SK-N-SH (cell line): ENCODE results near the gene SDK1. TPM values are rescaled to one million over a fixed set of nuclear protein-coding genes. Genes with fewer than 3 reads are reported as not detected.

ENCODE experiments used
- CTCF ChIA-PET: fragments of 300-600, 350-600 bp; formaldehyde crosslinking; extraction: SDS; loops from one replicate; lab custom pipeline; 2021; lab: Yijun Ruan, JAX
- POLR2A ChIA-PET: fragments of 350-600 bp; sonication (Branson Sonifier 250); formaldehyde crosslinking; extraction: SDS; loops from one replicate; lab custom pipeline; 2020; ENCODE audit warnings: antibody characterized with exemption, inconsistent platforms; lab: Yijun Ruan, JAX
- DNase-seq: peaks from one replicate; pipeline ENCODE4 v3.0.0; 2012
- H2AFZ ChIP-seq: fragments of 200-600 bp; sonication (generic); 2 replicates; pipeline ENCODE4 v1.8.1; 2016; ENCODE audit warnings: antibody characterized with exemption, mild to moderate bottlenecking, low read depth
- H3F3A ChIP-seq: fragments of 200-600 bp; sonication (generic); replicated peaks from 2 replicates; pipeline ENCODE3; 2016; ENCODE audit warnings: antibody characterized with exemption, mild to moderate bottlenecking; ENCODE audit not compliant: insufficient read depth
- H3K27ac ChIP-seq, 2 experiments: fragments of 200-500 bp in 1 of 2; fragments of 200-600 bp in 1 of 2; sonication (Bioruptor generic) in 1 of 2; sonication (generic), shearing (Covaris generic) in 1 of 2; 2 replicates each; pipeline versions ENCODE4 v1.5.1 to v1.6.1; 2014 to 2016; ENCODE audit warnings: low read depth in 2 of 2, inconsistent platforms in 1 of 2, low read length in 1 of 2, mild to moderate bottlenecking in 1 of 2, mixed read lengths in 1 of 2
- H3K27me3 ChIP-seq: fragments of 200-600 bp; sonication (generic), shearing (Covaris generic); 2 replicates; pipeline ENCODE4 v1.6.1; 2016; ENCODE audit warnings: mixed run types; ENCODE audit not compliant: insufficient read depth
- H3K36me3 ChIP-seq, 2 experiments: fragments of 200-500 bp in 1 of 2; fragments of 200-600 bp in 1 of 2; sonication (Bioruptor generic) in 1 of 2; sonication (generic) in 1 of 2; replicated peaks in 1 of 2; 2 replicates each; pipeline versions ENCODE3 to v1.5.1; 2014 to 2016; ENCODE audit warnings: low read length in 1 of 2, mild to moderate bottlenecking in 1 of 2; ENCODE audit not compliant: insufficient read depth in 2 of 2, control insufficient read depth in 1 of 2
- H3K4me1 ChIP-seq, 2 experiments: fragments of 200-500 bp in 1 of 2; fragments of 200-600 bp in 1 of 2; sonication (Bioruptor generic) in 1 of 2; sonication (generic), shearing (Covaris generic) in 1 of 2; 2 replicates each; pipeline versions ENCODE4 v1.5.1 to v1.6.1; 2014 to 2016; ENCODE audit warnings: low read depth in 1 of 2, low read length in 1 of 2, mixed run types in 1 of 2; ENCODE audit not compliant: insufficient read depth in 2 of 2, control insufficient read depth in 1 of 2
- H3K4me2 ChIP-seq: fragments of 200-600 bp; sonication (generic), shearing (Covaris generic); 2 replicates; pipeline ENCODE4 v1.6.1; 2017; ENCODE audit warnings: mixed run types
- H3K4me3 ChIP-seq, 2 experiments: fragments of 200-500 bp in 1 of 2; fragments of 200-600 bp in 1 of 2; sonication (Bioruptor generic) in 1 of 2; sonication (generic), shearing (Covaris generic) in 1 of 2; 2 replicates each; pipeline versions ENCODE4 v1.5.1 to v1.8.1; 2014 to 2016; ENCODE audit warnings: low read depth in 2 of 2, inconsistent platforms in 1 of 2, low read length in 1 of 2, mild to moderate bottlenecking in 1 of 2, mixed read lengths in 1 of 2, moderate library complexity in 1 of 2
- H3K79me2 ChIP-seq: fragments of 200-600 bp; sonication (generic); 2 replicates; pipeline ENCODE4 v1.8.1; 2017; ENCODE audit warnings: mild to moderate bottlenecking; ENCODE audit not compliant: insufficient read depth
- H3K9ac ChIP-seq: fragments of 200-600 bp; sonication (generic); 2 replicates; pipeline ENCODE4 v1.6.1; 2017; ENCODE audit warnings: mixed run types
- H3K9me2 ChIP-seq: fragments of 200-600 bp; sonication (generic); 2 replicates; pipeline ENCODE4 v1.6.1; 2017; ENCODE audit warnings: mixed run types
- H3K9me3 ChIP-seq: fragments of 200-600 bp; sonication (generic); 2 replicates; pipeline ENCODE4 v1.6.1; 2017; ENCODE audit warnings: mixed run types, mild to moderate bottlenecking, moderate library complexity
- H4K20me1 ChIP-seq: fragments of 200-600 bp; sonication (generic); 2 replicates; pipeline ENCODE4 v1.6.1; 2017; ENCODE audit warnings: mild to moderate bottlenecking, mixed run types; ENCODE audit not compliant: insufficient read depth
- CTCF ChIP-seq: fragments of 200-600 bp; sonication (generic); IDR thresholded peaks from 2 replicates; pipeline ENCODE4 v1.6.1; 2017; ENCODE audit warnings: antibody characterized with exemption, mild to moderate bottlenecking, moderate library complexity
- FOXJ3 ChIP-seq: sonication (generic); formaldehyde crosslinking; IDR thresholded peaks from 2 replicates; pipeline ENCODE4 v1.5.1; 2020; ENCODE audit warnings: mild to moderate bottlenecking, missing genetic modification reagents
- GABPA ChIP-seq: IDR thresholded peaks from 2 replicates; pipeline ENCODE4 v1.4.0; 2012; ENCODE audit warnings: low read depth, mild to moderate bottlenecking
- IRF3 ChIP-seq: fragments of 150-350 bp; IDR thresholded peaks from 2 replicates; pipeline ENCODE4 v1.6.1; 2016; ENCODE audit warnings: mild to moderate bottlenecking, low read depth, low read length
- MXI1 ChIP-seq: IDR thresholded peaks from 2 replicates; pipeline ENCODE4 v1.6.1; 2012; ENCODE audit warnings: mild to moderate bottlenecking, low read depth, low read length, improper control_type of control experiment
- NRF1 ChIP-seq: IDR thresholded peaks from 2 replicates; pipeline ENCODE4 v1.6.1; 2012; ENCODE audit warnings: low read depth, mild to moderate bottlenecking, low read length
- PBX3 ChIP-seq: IDR thresholded peaks from 2 replicates; pipeline ENCODE4; 2012
- RCOR1 ChIP-seq: fragments of 150-350 bp; IDR thresholded peaks from 2 replicates; pipeline ENCODE4 v1.6.1; 2017; ENCODE audit warnings: antibody characterized with exemption, low read length
- TCF12 ChIP-seq: IDR thresholded peaks from 2 replicates; pipeline ENCODE4 v1.4.0; 2012
- USF2 ChIP-seq: fragments of 150-350 bp; IDR thresholded peaks from 2 replicates; pipeline ENCODE4 v1.6.1; 2017; ENCODE audit warnings: antibody characterized with exemption, low read length, low read depth, borderline replicate concordance
- WGBS: methylation state at CpG from one replicate; pipeline ENCODE4 v1.1.6; 2017; ENCODE audit warnings: low lambda C conversion rate; 5-methylcytosine and 5-hydroxymethylcytosine counted together
- polyA plus RNA-seq, 3 experiments: library from polyadenylated mRNA; depleted of rRNA; stranded (reverse); fragments of >200 nt; gene quantifications; 2 replicates each; pipeline ENCODE4 v1.2.3, GENCODE V29; 2012

The SDK1 gene
- polyA plus RNA-seq, 1 of the 3 experiments (the other 2 are of a cell fraction), result 1.2 TPM

GRCh38 chr7:3437467-3437866, 136.4 kb downstream of the SDK1 start (continued):
- no peak for TF ChIP-seq RCOR1
- TF ChIP-seq IRF3, result no peak
- TF ChIP-seq TCF12, result no peak
- TF ChIP-seq MXI1, result no peak
- no peak for TF ChIP-seq USF2
- TF ChIP-seq GABPA, result no peak
- no peak for TF ChIP-seq NRF1

GRCh38 chr7:3438352-3438751, 137.3 kb downstream of the SDK1 start:
- no peaks in the 10 kb centered on the region for H3K27me3 ChIP-seq
- peak overlapping the region in 1 of 2 experiments; percentile 76; a peak in 1 of 4 replicates for H3K27ac ChIP-seq
- 0 out of 4 replicates have a peak overlapping the region, but pooled peaks of 1 of the 2 experiments have one; percentile 30 for H3K4me3 ChIP-seq
- TF ChIP-seq TCF12 (peak; percentile 40; the same call in 1 of the 2 replicates), CTCF (no peak), FOXJ3 (CRISPR knock-in tag) (no peak), PBX3 (0 out of 2 replicates have a peak, but pooled peaks have one; percentile 7)
- TF ChIP-seq, all 33 proteins: peak for 2
- Histone ChIP-seq H2AFZ (no peak overlapping the region), H3K4me1 (peaks cover 0 to 13% of the 10 kb centered on the region in 2 experiments; a peak in 3 of 4 replicates), H3K4me2 (peak overlapping the region; percentile 73), H3K9me3 (no peaks in the 10 kb centered on the region), H3K9ac (no peak overlapping the region), H3K9me2 (no peaks in the 10 kb centered on the region), H3K79me2 (peaks cover 6% of the 10 kb centered on the region; the same call in 1 of the 2 replicates), H3K36me3 (peaks cover 0 to 2% of the 10 kb centered on the region in 2 experiments), H3F3A (peaks cover 18% of the 10 kb centered on the region), H4K20me1 (no peaks in the 10 kb centered on the region)
- CTCF ChIA-PET, result interaction anchor here (0.6 to 1.9 kb wide), 4 partner anchors 8 to 137 kb away, joined by 3 to 5 read pairs (median 4); partner anchors contain the start of gene SDK1
- no peak for DNase-seq
- 78% methylated on average over 4 of the region's 4 CpGs for WGBS
- POLR2A ChIA-PET, result no interaction called here
